ENCODE results near the gene C1RL.

DNA sequence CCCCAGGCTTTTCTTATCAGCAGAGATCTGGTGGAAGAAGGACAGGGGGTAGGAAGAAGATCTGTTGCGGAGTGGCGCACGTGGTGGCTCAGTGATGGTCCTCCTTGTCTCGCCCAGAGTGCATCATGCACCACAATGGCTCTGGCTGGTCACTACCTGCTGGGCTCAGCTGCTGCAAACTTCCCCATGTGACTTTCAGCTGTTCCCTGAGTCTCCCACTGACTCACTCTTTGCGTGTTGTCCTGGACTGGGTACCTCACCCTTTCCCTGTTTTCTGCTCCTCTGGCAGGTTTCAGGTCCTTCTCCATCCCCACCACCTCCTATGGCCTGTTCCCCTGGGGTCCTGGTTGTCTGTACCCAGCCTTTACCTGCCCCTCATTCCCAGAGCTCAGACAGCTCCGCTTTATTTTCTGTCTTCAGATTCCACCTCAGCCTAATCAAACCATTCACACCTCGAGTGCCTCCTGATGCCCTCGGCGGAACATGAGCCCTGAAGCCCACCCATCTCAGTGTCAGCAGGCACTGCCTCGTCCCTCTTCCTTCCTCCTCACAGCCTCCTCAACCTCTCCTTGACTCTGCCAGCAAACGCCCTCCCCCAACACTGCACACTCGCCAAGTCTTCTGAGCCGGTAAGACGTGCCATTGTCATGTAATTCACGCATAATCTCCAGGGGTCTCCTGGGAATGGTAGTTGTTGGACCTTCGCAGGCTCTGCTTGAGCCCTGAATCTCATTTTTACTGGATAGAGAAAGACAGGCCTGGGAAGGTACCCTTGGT is 18.6 kb downstream of the C1RL start:
- no peak for TF ChIP-seq CEBPB (IDR thresholded peaks at IDR 0.05; ENCODE audit: low read depth, low read length)
- no peak for TF ChIP-seq MXI1 (IDR thresholded peaks at IDR 0.05; ENCODE audit: borderline replicate concordance, low read depth, low read length)
- TF ChIP-seq POLR2A (IDR thresholded peaks at IDR 0.05; ENCODE audit: low read depth, low read length), result no peak
- TF ChIP-seq CTCF (conservative IDR thresholded peaks at IDR 0.05; ENCODE audit: low read depth, low read length), result no peak
- no peak for TF ChIP-seq RCOR1 (IDR thresholded peaks at IDR 0.05; ENCODE audit: insufficient replicate concordance, low read length)
- TF ChIP-seq RAD21 (IDR thresholded peaks at IDR 0.05; ENCODE audit: low read length), result no peak
- TF ChIP-seq MAZ (IDR thresholded peaks at IDR 0.05; ENCODE audit: borderline replicate concordance, low read depth, low read length), result no peak
- TF ChIP-seq MAFK (IDR thresholded peaks at IDR 0.05; ENCODE audit: low read depth, low read length), result no peak
- no peak for TF ChIP-seq BHLHE40 (IDR thresholded peaks at IDR 0.05; ENCODE audit: low read depth, low read length)

Measured in IMR-90 (cell line).